Activated T-helper 9 cell treated with anti-CD3 and anti-CD28 coated beads, Interleukin-2, amount 50 U/mL, for 16 hours (primary cell): ENCODE measurements around the gene DNASE1.

Experiments
- DNase-seq: peaks from one replicate; pipeline ENCODE4 v3.0.0-alpha.2; 2020; ENCODE audit warnings: low read depth

Gene DNASE1

GRCh38 chr16:3698941-3699340 lies 44.5 kb downstream of the DNASE1 start:
- no peak for DNase-seq

- DNase-seq: no peak
Measured at GRCh38 chr16:3701531-3701930, 47.0 kb downstream of the DNASE1 start.

DNA sequence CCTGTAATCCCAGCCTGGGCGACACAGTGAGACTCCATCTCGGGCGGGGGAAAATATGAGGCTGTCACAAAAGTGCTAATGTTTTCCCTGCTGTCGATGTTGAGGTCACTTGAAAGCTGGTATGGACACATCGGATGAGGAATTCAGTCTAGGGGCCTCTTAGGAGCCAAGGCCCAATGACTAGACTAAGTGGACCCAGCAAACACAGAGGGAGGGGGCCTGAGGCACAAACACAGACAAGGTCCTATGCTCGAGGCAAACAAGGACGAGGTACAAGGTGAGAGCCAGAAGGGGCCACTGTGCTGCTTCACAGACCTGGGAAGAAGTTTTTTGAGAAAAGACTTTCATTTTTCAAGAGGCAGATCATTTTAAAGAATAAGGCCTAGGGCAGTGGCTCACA lies 47.6 kb downstream of the DNASE1 start:
- no peak for DNase-seq

- no peak for DNase-seq
Measured at GRCh38 chr16:3706253-3707012, 51.9 kb downstream of the DNASE1 start.
